GM04504 (cell line): ENCODE data around the gene PRDX2.
"Not testable (repeated sequence)": the region's sequence is repeated elsewhere in the genome, so short reads cannot be mapped to it uniquely, and the experiment has no call there.

Experiments used
- DNase-seq: peaks from one replicate; pipeline ENCODE4 v3.0.0-alpha.2; 2012; ENCODE audit warnings: low read depth

Gene PRDX2

DNA sequence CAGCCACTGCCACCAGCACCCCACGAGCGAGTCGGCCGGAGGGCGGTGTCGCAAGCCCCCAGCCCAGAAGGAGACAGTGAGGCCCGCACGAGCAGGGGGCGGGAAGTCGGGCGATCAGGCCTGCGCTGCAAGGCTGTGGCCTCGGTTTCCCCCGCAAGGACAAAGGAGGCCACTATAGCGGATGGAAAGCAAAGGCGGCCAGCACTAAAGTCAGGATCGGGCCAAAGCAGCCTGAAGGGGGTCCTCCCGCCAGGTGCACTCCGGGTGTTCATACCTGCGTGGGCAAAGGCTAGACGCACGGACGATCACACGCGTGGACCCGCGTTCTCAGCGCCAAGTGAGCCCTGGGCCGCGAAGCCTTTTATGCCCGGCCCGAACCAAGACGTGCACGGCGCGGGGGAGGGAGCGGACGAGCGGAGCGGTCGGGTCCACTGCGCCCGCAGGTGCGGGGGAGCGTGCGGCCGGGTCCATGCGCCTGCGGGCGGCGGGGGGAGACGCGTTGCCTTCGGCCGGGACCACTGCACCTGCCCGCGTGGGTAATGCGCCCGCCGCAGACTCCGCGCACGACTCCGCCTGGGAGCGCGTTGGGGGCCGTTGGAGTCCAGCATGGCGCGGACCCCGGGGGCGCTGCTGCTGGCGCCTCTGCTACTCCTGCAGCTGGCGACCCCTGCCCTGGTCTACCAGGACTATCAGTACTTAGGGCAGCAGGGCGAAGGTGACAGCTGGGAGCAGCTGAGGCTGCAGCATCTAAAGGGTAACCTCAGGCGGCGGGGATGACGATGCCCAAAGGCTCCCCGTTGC is at the start of gene PRDX2, which contains the start of gene THSD8:
PRDX2 (minus strand) TSS at position 335 of the 801 bp plus-strand sequence. CDS start 539 bp downstream, outside the sequence.
THSD8 (plus strand) TSS at position 604 of the 801 bp plus-strand sequence; CDS start at position 607, 3 bp downstream.
- no peak for DNase-seq

GRCh38 chr19:12847159-12848139 is 45.8 kb upstream of the PRDX2 start:
- DNase-seq = peak; percentile 51

DNA sequence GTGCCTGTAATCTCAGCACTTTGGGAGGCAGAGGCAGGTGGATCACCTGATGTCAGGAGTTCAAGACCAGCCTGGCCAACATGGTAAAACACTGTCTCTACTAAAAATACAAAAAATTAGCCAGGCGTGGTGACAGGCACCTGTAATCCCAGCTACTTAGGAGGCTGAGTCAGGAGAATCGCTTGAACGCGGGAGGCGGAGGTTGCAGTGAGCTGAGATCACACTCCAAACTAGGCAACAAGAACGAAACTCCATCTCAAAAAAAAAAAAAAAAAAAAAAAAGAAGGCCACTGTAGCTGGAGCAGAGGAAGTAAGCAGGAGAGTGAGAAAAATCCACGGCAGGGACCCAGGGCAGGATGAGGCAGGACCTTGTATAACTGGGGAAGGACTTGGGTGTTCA is 45.0 kb upstream of the PRDX2 start:
- DNase-seq = not testable (repeated sequence)

DNA sequence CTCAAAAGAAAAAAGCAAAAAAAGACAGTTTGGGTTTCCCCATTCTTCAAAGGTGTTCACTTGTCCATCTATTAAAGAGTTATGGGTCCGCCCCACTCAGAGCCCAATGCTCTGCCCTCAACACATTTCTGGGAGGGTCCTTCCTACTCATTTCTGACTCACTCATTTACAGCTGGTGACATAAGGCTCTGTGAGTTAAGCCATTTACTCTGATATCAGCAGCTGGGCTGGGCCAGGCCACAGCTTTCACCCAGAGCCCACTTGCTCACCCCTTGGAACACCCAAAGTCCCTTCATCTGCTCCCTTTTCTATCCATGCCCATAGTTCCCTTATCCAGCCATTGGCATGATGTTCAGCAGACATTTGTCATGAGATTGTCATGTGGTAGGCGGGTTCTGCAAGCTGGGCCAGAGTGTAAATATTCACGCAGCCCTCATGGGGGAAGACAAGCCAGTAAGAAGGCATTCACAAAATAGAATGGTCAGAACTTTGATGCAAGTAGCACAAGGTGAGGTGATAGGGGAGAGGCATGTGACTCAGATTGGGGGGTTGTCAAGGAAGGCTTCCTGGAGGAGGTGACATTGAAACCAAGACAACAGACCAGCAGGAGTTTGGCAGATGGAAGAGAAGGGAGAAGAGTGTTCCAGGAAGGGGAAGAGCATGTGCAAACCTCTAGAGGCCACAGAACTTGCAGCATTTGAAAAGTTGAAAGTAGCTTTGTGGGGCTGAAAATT is 42.6 kb upstream of the PRDX2 start:
- no peak for DNase-seq

DNA sequence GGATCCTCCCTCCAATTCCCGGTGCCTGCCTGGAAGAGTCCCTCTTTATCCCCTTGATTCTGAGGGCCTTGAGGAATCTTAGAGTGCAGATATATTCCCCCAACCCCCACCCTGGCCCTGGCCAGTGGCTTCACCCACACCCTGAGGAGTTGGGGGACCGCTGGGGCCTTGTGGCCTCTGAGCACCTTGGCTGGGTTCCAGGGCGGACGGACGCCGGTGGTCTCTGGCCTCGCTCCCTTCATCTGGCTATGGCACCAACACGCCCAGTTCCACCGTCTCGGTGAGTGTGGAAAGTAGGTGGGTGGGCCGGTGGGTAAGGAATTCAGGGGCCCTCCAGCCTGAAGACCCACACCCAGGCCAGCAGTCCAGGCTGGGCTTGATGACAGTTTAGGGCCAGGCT is 41.7 kb upstream of the PRDX2 start:
- no peak for DNase-seq

DNA sequence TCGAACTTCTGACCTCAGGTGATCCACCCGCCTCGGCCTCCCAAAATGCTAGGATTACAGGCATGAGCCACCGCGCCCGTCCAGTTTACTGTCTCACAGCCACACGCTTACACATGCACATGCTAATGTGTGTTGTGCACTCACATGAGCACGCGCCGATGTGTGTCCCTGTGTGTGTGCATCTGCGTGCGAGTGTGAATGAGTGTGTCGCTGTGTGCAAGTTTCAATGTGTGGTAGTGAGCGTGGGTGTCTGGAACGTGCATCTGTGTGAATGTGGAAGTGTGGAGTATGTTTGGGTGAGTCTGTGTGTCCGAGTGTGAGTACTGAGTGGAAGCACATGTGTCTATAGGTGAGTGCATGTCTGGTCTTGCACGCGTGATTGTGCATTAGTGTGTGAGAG is 40.9 kb upstream of the PRDX2 start:
- DNase-seq = no peak

DNA sequence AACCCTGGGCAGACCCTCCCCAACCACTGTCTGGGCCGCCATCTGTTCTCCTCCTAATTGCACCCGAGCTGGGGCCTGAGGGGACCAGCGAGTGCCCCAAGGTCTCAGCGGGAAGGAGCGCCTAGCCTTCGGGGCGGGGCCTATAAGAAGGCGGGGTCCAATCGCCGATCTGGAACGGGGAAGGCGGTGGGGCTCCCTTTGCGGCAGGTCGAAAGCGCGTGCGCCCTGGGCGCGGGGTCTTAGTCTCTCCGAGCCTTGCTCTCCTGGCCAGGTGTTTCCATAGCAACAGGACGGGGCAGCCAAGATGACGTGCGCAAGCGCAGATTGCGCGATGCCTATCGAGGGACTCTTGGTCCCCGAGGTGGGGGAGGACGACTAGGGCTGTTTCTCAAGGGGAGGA is 39.5 kb upstream of the PRDX2 start:
- no peak for DNase-seq

- no peak for DNase-seq
Measured at GRCh38 chr19:12840091-12841079, 38.8 kb upstream of the PRDX2 start.

GRCh38 chr19:12838886-12839756 is 37.5 kb upstream of the PRDX2 start:
- no peak for DNase-seq

GRCh38 chr19:12838182-12838885 is 36.7 kb upstream of the PRDX2 start, which contains the start of gene MAST1:
Gene MAST1, plus strand, starts transcription at chr19:12838515. Its CDS starts 58 bp downstream, at chr19:12838573.
- DNase-seq = no peak

DNA sequence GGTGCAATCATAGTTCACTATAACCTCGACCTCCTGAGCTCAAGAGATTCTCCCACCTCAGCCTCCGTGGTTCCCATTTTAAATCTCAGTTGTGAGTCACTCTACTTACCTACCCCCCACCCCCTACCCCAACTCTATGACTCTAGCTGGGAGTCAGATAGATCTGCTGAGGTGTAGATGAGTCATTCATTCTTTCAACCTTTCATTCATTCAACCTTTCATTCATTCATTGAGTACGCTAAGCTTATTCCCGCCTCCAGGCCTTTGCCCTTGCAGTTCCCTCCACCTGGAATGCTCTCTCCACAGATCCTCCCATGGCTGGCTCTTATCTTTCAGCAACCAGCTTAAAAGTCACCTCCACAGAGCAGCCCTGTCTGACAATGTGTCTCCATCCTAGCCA is 35.6 kb upstream of the PRDX2 start:
- DNase-seq = no peak

GRCh38 chr19:12836529-12836863 is 34.9 kb upstream of the PRDX2 start:
- DNase-seq = no peak

- no peak for DNase-seq
Measured at GRCh38 chr19:12834976-12835757, 33.6 kb upstream of the PRDX2 start.

DNA sequence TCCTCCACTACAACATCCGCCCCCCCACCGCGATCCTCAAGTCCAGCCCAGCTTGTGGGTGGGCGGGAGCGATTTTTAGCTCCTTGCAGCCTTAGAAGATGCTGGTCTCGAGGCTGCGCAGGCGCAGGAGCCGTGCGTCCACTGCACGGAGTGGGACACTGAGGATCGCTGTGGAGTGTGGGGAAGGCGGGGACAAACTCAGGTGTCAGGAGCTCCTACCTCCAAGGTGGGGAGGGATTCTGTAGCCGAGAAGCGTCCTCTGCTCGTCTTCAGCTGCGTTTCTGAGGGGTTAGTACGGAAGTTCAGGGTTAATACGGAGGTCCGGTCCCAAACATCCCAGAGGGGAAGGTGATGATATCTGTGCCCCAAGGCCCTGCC is 33.0 kb upstream of the PRDX2 start, which contains the start of gene RTBDN:
RTBDN (minus strand) TSS at position 14 of the 378 bp plus-strand sequence. CDS start 4,600 bp downstream, outside the sequence.
- no peak for DNase-seq

DNA sequence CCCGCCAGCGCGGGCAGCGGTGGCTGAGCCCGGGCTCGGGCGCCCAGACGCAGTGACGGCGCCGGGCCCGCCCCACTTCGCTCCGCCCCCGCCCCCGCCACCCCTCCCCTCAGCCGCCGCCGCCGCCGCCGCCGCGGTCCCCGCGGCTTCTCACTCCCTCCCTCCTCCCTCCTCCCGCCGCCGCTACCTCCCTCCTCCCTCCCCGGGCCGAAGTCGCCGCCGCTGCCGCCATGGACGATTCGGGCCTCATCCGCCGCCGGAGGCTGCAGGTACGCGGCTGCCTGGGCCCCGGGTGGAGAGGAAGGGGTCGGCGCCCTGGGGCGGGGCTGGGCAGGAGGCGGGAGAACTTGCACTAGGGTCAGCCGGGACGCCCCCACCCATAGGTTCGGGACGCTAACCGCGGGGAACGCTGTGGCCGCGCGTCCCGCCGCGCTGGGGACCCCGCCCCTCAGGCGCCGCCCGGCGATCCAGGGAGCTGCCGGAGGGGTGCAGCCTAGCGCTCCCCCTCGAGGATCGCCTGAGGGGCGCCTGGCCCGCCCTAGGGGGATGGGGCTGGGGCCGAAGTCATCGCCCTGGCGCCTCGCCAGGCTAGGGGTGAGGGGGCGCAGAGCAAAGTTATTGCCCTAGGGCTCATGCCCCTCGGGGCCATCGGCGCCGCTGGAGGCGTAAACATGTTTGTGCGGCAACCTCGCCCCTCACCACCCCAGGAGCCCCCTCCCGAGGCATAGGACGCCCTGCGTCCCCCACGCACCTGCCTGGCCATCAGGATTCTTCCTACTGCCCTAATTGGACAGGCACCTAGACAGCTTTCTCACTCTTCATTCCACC is 32.4 kb upstream of the PRDX2 start:
- DNase-seq = no peak

DNA sequence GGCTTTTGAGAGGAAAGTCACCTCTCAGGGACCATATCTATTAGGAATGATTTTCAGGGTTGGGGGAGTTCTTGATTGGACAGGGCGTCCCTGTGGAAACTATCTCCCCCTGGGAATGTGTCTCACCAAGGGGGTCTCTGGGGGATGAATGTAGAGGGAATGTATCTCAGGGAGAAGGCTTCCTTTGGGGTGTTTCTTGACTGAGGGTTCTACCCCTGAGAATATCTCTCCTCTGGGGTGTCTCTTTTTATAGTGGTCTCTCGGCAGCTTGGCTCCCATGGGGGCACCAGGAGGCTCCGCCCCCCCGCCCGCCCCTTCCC is 31.8 kb upstream of the PRDX2 start:
- DNase-seq = no peak

- DNase-seq = no peak
Measured at GRCh38 chr19:12828494-12828893, 26.9 kb upstream of the PRDX2 start.
